Caco-2 (cell line): ENCODE data around the gene TYW1B. TPM values are rescaled to one million over a fixed set of nuclear protein-coding genes. Genes with fewer than 3 reads are reported as not detected.
"Not testable (repeated sequence)": the region's sequence is repeated elsewhere in the genome, so short reads cannot be mapped to it uniquely, and the experiment has no call there.

Source experiments
- BruUV-seq: library from RNA; stranded (reverse); fragments of 400-500 nt; replicated peaks from 2 replicates; lab custom pipeline; 2021; lab: Mats Ljungman, UMichigan
- CTCF ChIA-PET: fragments of 300-600 bp; sonication (Branson Sonifier 250); formaldehyde crosslinking; loops from one replicate; lab custom pipeline; 2022; ENCODE audit warnings: antibody characterized with exemption; lab: Charles Lee
- POLR2A ChIA-PET: fragments of 300-600 bp; sonication (Branson Sonifier 250); formaldehyde crosslinking; loops from one replicate; lab custom pipeline; 2022; ENCODE audit warnings: antibody characterized with exemption; lab: Charles Lee
- DNase-seq, 2 experiments: peaks; one replicate each; pipeline versions ENCODE4 v3.0.0 to v3.0.0-alpha.2; 2020 to 2022
- H3K27me3 ChIP-seq: replicated peaks from 2 replicates; pipeline ENCODE4 v1.6.0; 2011; ENCODE audit warnings: low read length; ENCODE audit not compliant: control insufficient read depth, insufficient read depth
- H3K36me3 ChIP-seq: 2 replicates; pipeline ENCODE4 v1.5.1; 2011; ENCODE audit warnings: low read length; ENCODE audit not compliant: control insufficient read depth, insufficient read depth
- H3K4me1 ChIP-seq: fragments of 250-450 bp; sonication (Bioruptor Pico); 2 replicates; pipeline ENCODE4 v1.5.1; 2020; ENCODE audit warnings: mild to moderate bottlenecking
- H3K4me3 ChIP-seq: 2 replicates; pipeline ENCODE4 v1.5.1; 2011; ENCODE audit warnings: low read depth, mild to moderate bottlenecking, control low read depth, low read length
- H3K9me3 ChIP-seq: fragments of 250-450 bp; sonication (Bioruptor Pico); 2 replicates; pipeline ENCODE4 v1.5.1; 2020; ENCODE audit warnings: mild to moderate bottlenecking, moderate library complexity
- H3K27ac Mint-ChIP-seq: one replicate; pipeline ENCODE4 v1.8.0; 2022; ENCODE audit warnings: mixed read lengths; ENCODE audit not compliant: unreplicated experiment
- H3K27me3 Mint-ChIP-seq: one replicate; pipeline ENCODE4 v1.8.0; 2022; ENCODE audit warnings: mixed read lengths; ENCODE audit not compliant: insufficient read depth, unreplicated experiment
- H3K36me3 Mint-ChIP-seq: one replicate; pipeline ENCODE4 v1.8.0; 2022; ENCODE audit warnings: mild to moderate bottlenecking, mixed read lengths; ENCODE audit not compliant: insufficient read depth, unreplicated experiment
- H3K4me1 Mint-ChIP-seq: one replicate; pipeline ENCODE4 v1.8.0; 2022; ENCODE audit warnings: low read depth, mixed read lengths; ENCODE audit not compliant: unreplicated experiment
- H3K4me3 Mint-ChIP-seq: one replicate; pipeline ENCODE4 v1.8.0; 2022; ENCODE audit warnings: mild to moderate bottlenecking, moderate library complexity, mixed read lengths; ENCODE audit not compliant: unreplicated experiment
- H3K9me3 Mint-ChIP-seq: one replicate; pipeline ENCODE4 v1.8.0; 2022; ENCODE audit warnings: mixed read lengths; ENCODE audit not compliant: unreplicated experiment
- intact Hi-C: fragments of 100-400 bp; cut with micrococcal nuclease; formaldehyde crosslinking; loops from one replicate; pipeline ENCODE4 v1.10.0; 2022; ENCODE audit not compliant: unreplicated experiment
- total RNA-seq: library from RNA; stranded (reverse); gene quantifications from 2 replicates; pipeline ENCODE4 v1.2.3, GENCODE V29; 2022
- TF ChIP-seq, protein P1 (sequence below), 2 experiments: fragments of 200-600 bp in 1 of 2; IDR thresholded peaks; 1 replicate in 1 of 2; 2 replicates in 1 of 2; pipeline versions ENCODE4 v1.5.1 to v1.8.0; 2011 to 2022; ENCODE audit warnings: antibody characterized with exemption in 1 of 2, control low read depth in 1 of 2, inconsistent platforms in 1 of 2, low read depth in 1 of 2, low read length in 1 of 2, mild to moderate bottlenecking in 1 of 2, moderate library complexity in 1 of 2; ENCODE audit not compliant: insufficient read depth in 1 of 2, severe bottlenecking in 1 of 2, unreplicated experiment in 1 of 2

Gene TYW1B
- total RNA-seq, 1 experiment from 2014 or later, result 12.8 TPM

GRCh38 chr7:72717252-72717774 is 110.7 kb downstream of the TYW1B start:
- BruUV-seq, H3K27me3 ChIP-seq, H3K4me1 ChIP-seq, intact Hi-C loops, DNase-seq, H3K4me3 Mint-ChIP-seq, H3K27ac Mint-ChIP-seq, H3K27me3 Mint-ChIP-seq, H3K9me3 Mint-ChIP-seq, POLR2A ChIA-PET, H3K9me3 ChIP-seq, H3K4me3 ChIP-seq, H3K36me3 ChIP-seq: not testable (repeated sequence)
- Mint-ChIP-seq H3K36me3 (peaks cover 13% of the 10 kb centered on the region), H3K4me1 (peaks cover 12% of the 10 kb centered on the region)
- CTCF ChIA-PET, result interaction anchor here (0.7 kb wide), 1 partner anchor 451 kb away, joined by 3 read pairs; no protein-coding TSS in a partner anchor

- BruUV-seq, H3K27ac Mint-ChIP-seq, H3K4me3 ChIP-seq, H3K27me3 Mint-ChIP-seq, DNase-seq, H3K9me3 ChIP-seq, H3K4me1 ChIP-seq, H3K9me3 Mint-ChIP-seq, H3K27me3 ChIP-seq, H3K36me3 ChIP-seq, POLR2A ChIA-PET, H3K4me3 Mint-ChIP-seq, H3K4me1 Mint-ChIP-seq, intact Hi-C loops: not testable (repeated sequence)
- H3K36me3 Mint-ChIP-seq, result peaks cover 26% of the 10 kb centered on the region
- CTCF ChIA-PET, result interaction anchor here (0.7 kb wide), 1 partner anchor 1343 kb away, joined by 4 read pairs; no protein-coding TSS in a partner anchor
Measured at GRCh38 chr7:72711927-72712326, 116.1 kb downstream of the TYW1B start.

DNA sequence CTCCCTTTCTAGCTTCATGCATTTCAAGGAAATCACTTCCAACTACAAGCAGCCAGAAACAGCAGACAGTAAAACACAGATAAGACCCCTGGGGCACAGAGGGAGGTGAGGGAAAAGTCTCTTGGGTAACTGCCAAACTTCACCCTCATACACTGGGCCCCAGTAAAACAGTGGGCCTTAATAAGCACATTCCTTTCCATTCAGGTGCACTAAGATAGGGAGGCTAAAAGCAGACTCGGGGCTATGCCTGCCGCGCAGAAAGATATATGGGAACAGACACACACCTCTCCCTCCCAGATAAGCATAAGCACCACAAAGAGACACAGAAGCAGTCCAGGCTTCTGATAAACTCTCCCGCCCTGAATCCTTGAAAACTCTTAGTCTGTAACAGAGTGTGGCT is 117.0 kb downstream of the TYW1B start:
- no TSS peak for BruUV-seq
- H3K27ac Mint-ChIP-seq, result no peak overlapping the region
- CTCF ChIA-PET, result interaction anchor here (0.7 kb wide), 1 partner anchor 1344 kb away, joined by 4 read pairs; no protein-coding TSS in a partner anchor

DNA sequence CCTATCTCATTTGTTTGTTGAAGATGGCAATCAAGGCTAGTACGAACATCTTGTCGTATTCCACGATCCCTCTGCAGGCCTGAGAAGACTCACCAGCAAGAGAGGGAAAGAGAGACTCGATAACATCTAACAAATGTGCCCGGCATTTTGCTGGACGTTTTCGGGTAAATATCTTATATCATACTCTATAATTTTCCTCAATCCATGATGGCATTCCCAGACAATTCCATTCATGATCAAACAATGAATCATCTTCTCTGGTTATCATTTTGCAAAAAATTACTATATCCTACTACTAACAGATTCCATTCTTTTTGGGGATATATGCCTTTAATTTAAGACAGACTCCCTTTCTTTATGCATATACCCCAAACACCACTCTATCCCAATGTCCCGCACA is 118.1 kb downstream of the TYW1B start:
- Mint-ChIP-seq H3K36me3 (peaks cover 20% of the 10 kb centered on the region), H3K4me3 (no peak overlapping the region), H3K27me3 (no peaks in the 10 kb centered on the region), H3K4me1 (peaks cover 13% of the 10 kb centered on the region), H3K9me3 (no peaks in the 10 kb centered on the region), H3K27ac (no peak overlapping the region)
- intact Hi-C loops, result no loop called here
- BruUV-seq, result no TSS peak
- H3K27me3 ChIP-seq, result no peaks in the 10 kb centered on the region
- no peaks in the 10 kb centered on the region for H3K9me3 ChIP-seq
- no peaks in the 10 kb centered on the region for H3K36me3 ChIP-seq
- no peaks in the 10 kb centered on the region for H3K4me1 ChIP-seq
- H3K4me3 ChIP-seq, result no peak overlapping the region
- TF ChIP-seq, protein P1, sequence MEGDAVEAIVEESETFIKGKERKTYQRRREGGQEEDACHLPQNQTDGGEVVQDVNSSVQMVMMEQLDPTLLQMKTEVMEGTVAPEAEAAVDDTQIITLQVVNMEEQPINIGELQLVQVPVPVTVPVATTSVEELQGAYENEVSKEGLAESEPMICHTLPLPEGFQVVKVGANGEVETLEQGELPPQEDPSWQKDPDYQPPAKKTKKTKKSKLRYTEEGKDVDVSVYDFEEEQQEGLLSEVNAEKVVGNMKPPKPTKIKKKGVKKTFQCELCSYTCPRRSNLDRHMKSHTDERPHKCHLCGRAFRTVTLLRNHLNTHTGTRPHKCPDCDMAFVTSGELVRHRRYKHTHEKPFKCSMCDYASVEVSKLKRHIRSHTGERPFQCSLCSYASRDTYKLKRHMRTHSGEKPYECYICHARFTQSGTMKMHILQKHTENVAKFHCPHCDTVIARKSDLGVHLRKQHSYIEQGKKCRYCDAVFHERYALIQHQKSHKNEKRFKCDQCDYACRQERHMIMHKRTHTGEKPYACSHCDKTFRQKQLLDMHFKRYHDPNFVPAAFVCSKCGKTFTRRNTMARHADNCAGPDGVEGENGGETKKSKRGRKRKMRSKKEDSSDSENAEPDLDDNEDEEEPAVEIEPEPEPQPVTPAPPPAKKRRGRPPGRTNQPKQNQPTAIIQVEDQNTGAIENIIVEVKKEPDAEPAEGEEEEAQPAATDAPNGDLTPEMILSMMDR (IDR thresholded peaks at IDR 0.05; ENCODE audit: insufficient read depth in 1 of 2, low read depth in 1 of 2, low read length in 1 of 2, severe bottlenecking in 1 of 2, unreplicated experiment in 1 of 2), result no peak
- CTCF ChIA-PET, result no interaction called here
- DNase-seq, result no peak
- POLR2A ChIA-PET, result no interaction called here

More for the DNA sequence above, 117.0 kb downstream of the TYW1B start:
- Histone ChIP-seq H3K9me3 (no peaks in the 10 kb centered on the region), H3K27me3 (no peaks in the 10 kb centered on the region), H3K4me3 (no peak overlapping the region), H3K4me1 (no peaks in the 10 kb centered on the region), H3K36me3 (no peaks in the 10 kb centered on the region)
- TF ChIP-seq, protein P1 (IDR thresholded peaks at IDR 0.05; ENCODE audit: insufficient read depth in 1 of 2, low read depth in 1 of 2, low read length in 1 of 2, severe bottlenecking in 1 of 2, unreplicated experiment in 1 of 2), result no peak
- H3K36me3 Mint-ChIP-seq, result peaks cover 26% of the 10 kb centered on the region
- H3K4me1 Mint-ChIP-seq, result peaks cover 8% of the 10 kb centered on the region
- DNase-seq, result no peak
- intact Hi-C loops, result no loop called here
- no peaks in the 10 kb centered on the region for H3K9me3 Mint-ChIP-seq
- POLR2A ChIA-PET, result no interaction called here
- H3K4me3 Mint-ChIP-seq, result no peak overlapping the region
- no peaks in the 10 kb centered on the region for H3K27me3 Mint-ChIP-seq

DNA sequence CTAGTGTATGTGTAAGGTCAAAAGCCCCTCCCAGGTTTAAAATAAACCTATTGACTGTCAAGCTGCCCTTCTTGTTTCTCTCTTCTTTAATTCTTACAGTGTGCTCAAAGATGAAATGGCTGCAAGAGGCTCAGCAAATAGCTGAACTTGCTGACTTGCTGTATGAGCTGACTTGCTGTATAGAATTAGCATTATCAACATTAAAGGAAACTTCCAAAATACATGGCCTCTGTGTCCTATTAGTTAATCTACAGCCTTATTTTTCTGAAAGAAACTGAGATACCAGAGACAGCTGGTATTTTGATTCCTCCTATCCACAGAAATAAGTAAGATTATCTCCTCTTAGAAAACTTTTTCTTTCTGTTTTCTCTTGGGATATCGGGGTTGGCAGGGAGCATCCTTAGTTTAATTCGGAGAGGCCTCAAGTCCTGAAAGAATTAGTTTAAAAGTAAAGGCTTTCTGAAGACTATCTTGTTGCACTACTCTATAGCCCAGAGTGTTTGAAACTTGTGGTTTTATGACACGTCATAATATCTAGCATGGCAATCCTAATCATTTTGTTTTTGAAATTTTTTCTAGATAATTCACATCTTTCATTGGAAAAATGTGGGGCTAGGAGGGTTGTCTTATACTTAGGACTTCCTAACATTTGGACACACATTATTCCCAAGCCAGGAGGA is 119.5 kb downstream of the TYW1B start:
- H3K9me3 Mint-ChIP-seq, CTCF ChIA-PET, BruUV-seq, H3K9me3 ChIP-seq, H3K4me1 ChIP-seq, H3K4me3 Mint-ChIP-seq, H3K36me3 ChIP-seq, H3K4me3 ChIP-seq, POLR2A ChIA-PET, intact Hi-C loops, H3K27ac Mint-ChIP-seq, H3K27me3 Mint-ChIP-seq, DNase-seq, H3K27me3 ChIP-seq: not testable (repeated sequence)
- Mint-ChIP-seq H3K4me1 (peaks cover 14% of the 10 kb centered on the region), H3K36me3 (peaks cover 26% of the 10 kb centered on the region)
